Keratinocyte (primary cell): ENCODE results near the gene TEX29. TPM values are rescaled to one million over a fixed set of nuclear protein-coding genes. Genes with fewer than 3 reads are reported as not detected.

ENCODE experiments used
- DNase-seq: peaks from one replicate; pipeline ENCODE4 v3.0.0-alpha.2; 2011; ENCODE audit warnings: low read depth, missing footprints, low spot score
- FAIRE-seq: peaks from 2 replicates; lab custom pipeline; 2011; peaks lifted over from hg19 to GRCh38; lab: Jason Lieb, UNC
- H2AFZ ChIP-seq: 2 replicates; pipeline ENCODE4 v1.6.0; 2012; ENCODE audit warnings: low read length, control low read depth, inconsistent platforms; ENCODE audit not compliant: control insufficient read depth
- H3K27ac ChIP-seq: 2 replicates; pipeline ENCODE4 v1.5.1; 2011; ENCODE audit warnings: low read length; ENCODE audit not compliant: control insufficient read depth, insufficient read depth
- H3K27me3 ChIP-seq: 3 replicates; pipeline ENCODE4 v1.6.0; 2011; ENCODE audit warnings: low read length; ENCODE audit not compliant: control insufficient read depth, insufficient read depth; ENCODE audit errors: extremely low read depth
- H3K36me3 ChIP-seq, 2 experiments: 2 replicates in 1 of 2; 3 replicates in 1 of 2; pipeline ENCODE4 v1.5.1; 2011; ENCODE audit warnings: low read length in 2 of 2, mild to moderate bottlenecking in 1 of 2; ENCODE audit not compliant: control insufficient read depth in 2 of 2, insufficient read depth in 2 of 2; ENCODE audit errors: extremely low read depth in 1 of 2
- H3K4me1 ChIP-seq: 3 replicates; pipeline ENCODE4 v1.5.1; 2011; ENCODE audit warnings: low read length; ENCODE audit not compliant: control insufficient read depth, insufficient read depth; ENCODE audit errors: extremely low read depth
- H3K4me2 ChIP-seq: 3 replicates; pipeline ENCODE4 v1.6.0; 2011; ENCODE audit warnings: low read depth, low read length; ENCODE audit not compliant: control insufficient read depth, insufficient read depth; ENCODE audit errors: extremely low read depth
- H3K4me3 ChIP-seq, 3 experiments: fragments of 200-600 bp in 1 of 3; sonication (generic) in 1 of 3; 2 replicates in 2 of 3; 3 replicates in 1 of 3; pipeline ENCODE4 v1.5.1; 2011 to 2016; ENCODE audit warnings: low read length in 3 of 3, mild to moderate bottlenecking in 3 of 3, control low read depth in 2 of 3, inconsistent platforms in 1 of 3, low read depth in 1 of 3, mixed read lengths in 1 of 3, mixed run types in 1 of 3, moderate library complexity in 1 of 3; ENCODE audit not compliant: control insufficient read depth in 2 of 3, insufficient read depth in 2 of 3; ENCODE audit errors: extremely low read depth in 1 of 3
- H3K79me2 ChIP-seq: 2 replicates; pipeline ENCODE4 v1.6.0; 2012; ENCODE audit warnings: low read length; ENCODE audit not compliant: control insufficient read depth, insufficient read depth
- H3K9ac ChIP-seq: 3 replicates; pipeline ENCODE4 v1.6.0; 2011; ENCODE audit warnings: low read length; ENCODE audit not compliant: control insufficient read depth, insufficient read depth; ENCODE audit errors: extremely low read depth
- H3K9me1 ChIP-seq: 3 replicates; pipeline ENCODE4 v1.6.0; 2011; ENCODE audit warnings: low read length; ENCODE audit not compliant: control insufficient read depth, insufficient read depth; ENCODE audit errors: extremely low read depth
- H3K9me3 ChIP-seq: 2 replicates; pipeline ENCODE4 v1.5.1; 2012; ENCODE audit warnings: low read depth, low read length; ENCODE audit not compliant: control insufficient read depth
- H4K20me1 ChIP-seq: 3 replicates; pipeline ENCODE4 v1.6.0; 2011; ENCODE audit warnings: low read length; ENCODE audit not compliant: control insufficient read depth, insufficient read depth; ENCODE audit errors: extremely low read depth
- CTCF ChIP-seq, 3 experiments: IDR thresholded peaks in 1 of 3; conservative IDR thresholded peaks in 1 of 3; optimal IDR thresholded peaks in 1 of 3; 2 replicates in 2 of 3; 3 replicates in 1 of 3; pipeline versions ENCODE3 to v1.5.1; 2011; ENCODE audit warnings: low read length in 3 of 3, mild to moderate bottlenecking in 3 of 3, moderate library complexity in 2 of 3, control low read depth in 1 of 3, inconsistent platforms in 1 of 3; ENCODE audit not compliant: insufficient read depth in 2 of 3; ENCODE audit errors: extremely low read depth in 1 of 3
- EZH2 ChIP-seq: IDR thresholded peaks from one replicate; pipeline ENCODE4 v1.6.1; 2012; ENCODE audit warnings: inconsistent platforms, mild to moderate bottlenecking, low read length, moderate library complexity
- dilution Hi-C: fragments of 300-500 bp; cut with MboI; formaldehyde crosslinking; loops from one replicate; pipeline ENCODE4 v1.7.0; 2020; ENCODE audit warnings: low sequenced_read_pairs; ENCODE audit not compliant: extremely low pct_ligation_motif_present
- polyA plus RNA-seq, 5 experiments: library from polyadenylated mRNA; depleted of rRNA in 3 of 5; stranded (reverse) in 3 of 5; stranded (forward) in 1 of 5; unstranded in 1 of 5; fragments of >200 nt; gene quantifications; 1 replicate in 1 of 5; 2 replicates in 3 of 5; 3 replicates in 1 of 5; pipeline versions ENCODE4 v1.2.1 to v1.2.3, GENCODE V29; 2011 to 2012; ENCODE audit warnings: missing spikeins in 2 of 5, low read depth in 1 of 5, low replicate concordance in 1 of 5

TEX29 gene
- polyA plus RNA-seq, 1 donor (not counting 4 experiments of a cell fraction or from before 2014, with no cell fraction given): 0.18 TPM

- Histone ChIP-seq H3K9ac (no peak overlapping the region), H3K4me2 (no peak overlapping the region), H2AFZ (no peak overlapping the region), H3K27ac (no peak overlapping the region), H3K79me2 (no peaks in the 10 kb centered on the region), H3K4me1 (no peaks in the 10 kb centered on the region), H3K4me3 (no peak overlapping the region), H3K9me3 (peaks cover 2% of the 10 kb centered on the region), H4K20me1 (no peaks in the 10 kb centered on the region), H3K27me3 (no peaks in the 10 kb centered on the region), H3K9me1 (no peaks in the 10 kb centered on the region), H3K36me3 (no peaks in the 10 kb centered on the region)
- TF ChIP-seq CTCF (optimal IDR thresholded peaks at IDR 0.05 in 1 of 3, IDR thresholded peaks at IDR 0.05 in 1 of 3, conservative IDR thresholded peaks at IDR 0.05 in 1 of 3; ENCODE audit: extremely low read depth in 1 of 3, insufficient read depth in 2 of 3, low read length in 3 of 3) (no peak), EZH2 (no peak)
- no peak for DNase-seq
- dilution Hi-C loops: no loop called here
- no peak for FAIRE-seq
These were observed 62.4 kb downstream of the TEX29 start for GRCh38 chr13:111382877-111383276.

- no peak for FAIRE-seq
- TF ChIP-seq EZH2: no peak
- TF ChIP-seq CTCF (optimal IDR thresholded peaks at IDR 0.05 in 1 of 3, IDR thresholded peaks at IDR 0.05 in 1 of 3, conservative IDR thresholded peaks at IDR 0.05 in 1 of 3; ENCODE audit: extremely low read depth in 1 of 3, insufficient read depth in 2 of 3, low read length in 3 of 3): no peak
- Histone ChIP-seq H3K4me2 (no peak overlapping the region), H3K4me1 (no peaks in the 10 kb centered on the region), H3K9me1 (no peaks in the 10 kb centered on the region), H3K4me3 (no peak overlapping the region), H3K9ac (no peak overlapping the region), H3K9me3 (peaks cover 2% of the 10 kb centered on the region), H3K27ac (no peak overlapping the region), H4K20me1 (no peaks in the 10 kb centered on the region), H3K36me3 (no peaks in the 10 kb centered on the region), H3K79me2 (no peaks in the 10 kb centered on the region), H3K27me3 (no peaks in the 10 kb centered on the region), H2AFZ (no peak overlapping the region)
- DNase-seq: no peak
- dilution Hi-C loops: no loop called here
These were observed 63.4 kb downstream of the TEX29 start for GRCh38 chr13:111383591-111384440.
